ENCODE results near the gene RPS24. TPM values are rescaled to one million over a fixed set of nuclear protein-coding genes. Genes with fewer than 3 reads are reported as not detected.

The RPS24 gene
- total and polyA plus RNA-seq, 9 of the 15 experiments (the other 6 are each of a cell fraction or from before 2014, with no cell fraction given): 1,947 to 7,307 (median 5,944) TPM

DNA sequence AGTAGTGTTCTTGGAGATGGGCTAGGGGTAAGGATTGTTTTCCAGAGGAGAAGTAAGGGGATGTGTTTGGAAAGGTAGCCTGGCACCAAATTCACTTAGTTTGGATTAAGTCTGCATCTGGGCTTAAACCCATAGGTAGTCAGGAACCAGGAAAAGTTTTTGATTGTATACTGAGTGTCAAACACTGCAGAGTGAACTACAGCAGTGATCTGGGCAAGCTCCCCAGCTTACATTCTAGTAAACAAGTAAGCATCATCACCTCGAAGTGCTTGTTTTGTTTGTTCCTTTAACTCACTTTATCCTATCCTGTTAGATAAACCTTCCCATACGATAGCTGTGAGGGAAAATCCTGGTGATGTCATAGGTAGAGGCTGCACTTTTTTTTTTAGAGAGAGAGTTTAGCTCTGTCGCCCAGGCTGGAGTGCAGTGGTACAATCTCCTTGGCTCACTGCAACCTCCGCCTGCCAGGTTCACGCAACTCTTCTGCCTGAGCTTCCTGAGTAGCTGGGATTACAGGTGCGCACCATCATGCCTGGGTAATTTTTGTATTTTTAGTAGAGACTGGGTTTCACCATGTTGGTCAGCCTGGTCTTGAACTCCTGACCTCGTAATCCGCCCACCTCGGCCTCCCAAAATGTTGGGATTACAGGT is 2.4 kb downstream of the RPS24 start:
- CTCF ChIA-PET (ENCODE audit: low intra/inter-chr PET ratio): no interaction called here
- H2AFZ ChIP-seq (ENCODE audit: low read depth, low read length): no peak overlapping the region
- FAIRE-seq (no peak), DNase-seq (ENCODE audit: extremely low read depth in 1 of 4, low spot score in 3 of 4) (no peak), ATAC-seq (no peak)
- H3K27ac ChIP-seq (ENCODE audit: extremely low read depth, low read depth, low read length): peak overlapping the region; percentile 82; the same call in 2 of the 3 replicates
- no TSS peak for BruUV-seq (replicated peaks)
- peaks cover 60% of the 10 kb centered on the region for H4K20me1 ChIP-seq (replicated peaks; ENCODE audit: control insufficient read depth, insufficient read depth, low read length)
- 0 out of 2 replicates have a peak, but pooled peaks cover 2% of the 10 kb centered on the region for H3K9me3 ChIP-seq (replicated peaks; ENCODE audit: control insufficient read depth, insufficient read depth, low read depth, low read length)
- H3K9ac ChIP-seq (ENCODE audit: insufficient read depth in 1 of 2, low read depth in 2 of 2, low read length in 2 of 2): peak overlapping the region; percentile 80 to 95
- H3K4me3 ChIP-seq: peak overlapping the region; percentile 72
- no peaks in the 10 kb centered on the region for H3K27me3 ChIP-seq (ENCODE audit: control insufficient read depth in 2 of 2, insufficient read depth in 2 of 2, low read length in 2 of 2)
- H3K4me1 ChIP-seq (replicated peaks in 1 of 2; ENCODE audit: control insufficient read depth in 2 of 2, insufficient read depth in 2 of 2, low read length in 2 of 2): peaks cover 22 to 46% of the 10 kb centered on the region in 2 experiments
- intact Hi-C loops (cut with micrococcal nuclease) (no loop called here), in situ Hi-C loops (cut with MboI) (loop anchor here (25.0 kb wide), 1 partner anchor 1151 kb away; no protein-coding TSS in a partner anchor)
- peaks cover 70% of the 10 kb centered on the region for H3K36me3 ChIP-seq (ENCODE audit: control insufficient read depth, insufficient read depth, low read length)
- peaks cover 7% of the 10 kb centered on the region for H3K9me1 ChIP-seq (ENCODE audit: control insufficient read depth, insufficient read depth, low read length)
- peak overlapping the region; percentile 97 for H3K4me2 ChIP-seq (ENCODE audit: insufficient read depth, low read length)
- POLR2A ChIA-PET: interaction anchor here (0.5 to 2.7 kb wide), 15 partner anchors 8 to 1455 kb away, joined by 3 to 21 read pairs (median 3); no protein-coding TSS in a partner anchor
- 59% methylated on average over 9 of the region's 9 CpGs for WGBS (ENCODE audit: insufficient coverage, low coverage, missing lambda C conversion rate)
- H3K79me2 ChIP-seq (ENCODE audit: control insufficient read depth, insufficient read depth, low read length): peaks cover 75% of the 10 kb centered on the region
- TF ChIP-seq SP2 (IDR thresholded peaks at IDR 0.05; ENCODE audit: extremely low read depth, low read depth, low read length, poor library complexity, severe bottlenecking): no peak
- peak; percentile 55; the same call in 1 of the 2 replicates for TF ChIP-seq RBFOX2 (IDR thresholded peaks at IDR 0.05; ENCODE audit: low read depth, low read length)
- peak; percentile 38; the same call in 1 of the 2 replicates for TF ChIP-seq ZNF384 (IDR thresholded peaks at IDR 0.05; ENCODE audit: low read depth, low read length)
- no peak for TF ChIP-seq ETS2 (tag; IDR thresholded peaks at IDR 0.05; ENCODE audit: borderline replicate concordance, poor library complexity, severe bottlenecking)
- no peak for TF ChIP-seq JUN (IDR thresholded peaks at IDR 0.05; ENCODE audit: borderline replicate concordance, low read depth, low read length)
- no peak for TF ChIP-seq JUN (CRISPR knock-in tag; IDR thresholded peaks at IDR 0.05; ENCODE audit: borderline replicate concordance)
- no peak for TF ChIP-seq ZNF76 (CRISPR knock-in tag; IDR thresholded peaks at IDR 0.05; ENCODE audit: borderline replicate concordance)
- TF ChIP-seq NR2C1 (IDR thresholded peaks at IDR 0.05): no peak
- no peak for TF ChIP-seq NR2C1 (tag; IDR thresholded peaks at IDR 0.05)
- TF ChIP-seq ZNF23 (CRISPR knock-in tag; IDR thresholded peaks at IDR 0.05): no peak
- no peak for TF ChIP-seq ZNF217 (CRISPR knock-in tag; IDR thresholded peaks at IDR 0.05)
- no peak for TF ChIP-seq CBX1 (IDR thresholded peaks at IDR 0.05; ENCODE audit: low read depth)
- peak; percentile 39; the same call in 1 of the 2 replicates for TF ChIP-seq ATF7 (IDR thresholded peaks at IDR 0.05)
- TF ChIP-seq, protein P1, sequence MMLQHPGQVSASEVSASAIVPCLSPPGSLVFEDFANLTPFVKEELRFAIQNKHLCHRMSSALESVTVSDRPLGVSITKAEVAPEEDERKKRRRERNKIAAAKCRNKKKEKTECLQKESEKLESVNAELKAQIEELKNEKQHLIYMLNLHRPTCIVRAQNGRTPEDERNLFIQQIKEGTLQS (IDR thresholded peaks at IDR 0.05): peak; percentile 58
- TF ChIP-seq, protein P1 (CRISPR knock-in tag; conservative IDR thresholded peaks at IDR 0.05): peak; percentile 49; the same call in 1 of the 2 replicates
- TF ChIP-seq TAL1 (IDR thresholded peaks at IDR 0.05): no peak
- TF ChIP-seq, protein P2, sequence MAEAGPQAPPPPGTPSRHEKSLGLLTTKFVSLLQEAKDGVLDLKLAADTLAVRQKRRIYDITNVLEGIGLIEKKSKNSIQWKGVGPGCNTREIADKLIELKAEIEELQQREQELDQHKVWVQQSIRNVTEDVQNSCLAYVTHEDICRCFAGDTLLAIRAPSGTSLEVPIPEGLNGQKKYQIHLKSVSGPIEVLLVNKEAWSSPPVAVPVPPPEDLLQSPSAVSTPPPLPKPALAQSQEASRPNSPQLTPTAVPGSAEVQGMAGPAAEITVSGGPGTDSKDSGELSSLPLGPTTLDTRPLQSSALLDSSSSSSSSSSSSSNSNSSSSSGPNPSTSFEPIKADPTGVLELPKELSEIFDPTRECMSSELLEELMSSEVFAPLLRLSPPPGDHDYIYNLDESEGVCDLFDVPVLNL (CRISPR knock-in tag; IDR thresholded peaks at IDR 0.05; ENCODE audit: low read depth): no peak
- TF ChIP-seq, protein P3, sequence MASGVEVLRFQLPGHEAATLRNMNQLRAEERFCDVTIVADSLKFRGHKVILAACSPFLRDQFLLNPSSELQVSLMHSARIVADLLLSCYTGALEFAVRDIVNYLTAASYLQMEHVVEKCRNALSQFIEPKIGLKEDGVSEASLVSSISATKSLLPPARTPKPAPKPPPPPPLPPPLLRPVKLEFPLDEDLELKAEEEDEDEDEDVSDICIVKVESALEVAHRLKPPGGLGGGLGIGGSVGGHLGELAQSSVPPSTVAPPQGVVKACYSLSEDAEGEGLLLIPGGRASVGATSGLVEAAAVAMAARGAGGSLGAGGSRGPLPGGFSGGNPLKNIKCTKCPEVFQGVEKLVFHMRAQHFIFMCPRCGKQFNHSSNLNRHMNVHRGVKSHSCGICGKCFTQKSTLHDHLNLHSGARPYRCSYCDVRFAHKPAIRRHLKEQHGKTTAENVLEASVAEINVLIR (CRISPR knock-in tag; IDR thresholded peaks at IDR 0.05): no peak

Measured in K562 (cell line).